GM06990 (cell line): ENCODE results near the gene IKBKE.

ENCODE experiments used
- DNase-seq: peaks from one replicate; pipeline ENCODE4 v3.0.0-alpha.2; 2011; ENCODE audit not compliant: insufficient read length; ENCODE audit errors: extremely low read depth
- H3K27me3 ChIP-seq: replicated peaks from 2 replicates; pipeline ENCODE4 v1.6.0; 2011; ENCODE audit warnings: low read length; ENCODE audit not compliant: control insufficient read depth, insufficient read depth
- H3K36me3 ChIP-seq: 2 replicates; pipeline ENCODE4 v1.5.1; 2011; ENCODE audit warnings: low read length; ENCODE audit not compliant: control insufficient read depth, insufficient read depth
- H3K4me3 ChIP-seq: replicated peaks from 2 replicates; pipeline ENCODE4 v1.5.1; 2011; ENCODE audit warnings: low read depth, mild to moderate bottlenecking, control low read depth, low read length
- TF ChIP-seq, protein P1 (sequence below): IDR thresholded peaks from 2 replicates; pipeline ENCODE4 v1.5.1; 2011; ENCODE audit warnings: low read length, control low read depth, mild to moderate bottlenecking, inconsistent platforms; ENCODE audit not compliant: insufficient read depth, poor library complexity, severe bottlenecking

Gene IKBKE

GRCh38 chr1:206476058-206476457 is 5.8 kb downstream of the IKBKE start:
- no peaks in the 10 kb centered on the region for H3K27me3 ChIP-seq
- H3K4me3 ChIP-seq, result no peak overlapping the region
- TF ChIP-seq, protein P1, sequence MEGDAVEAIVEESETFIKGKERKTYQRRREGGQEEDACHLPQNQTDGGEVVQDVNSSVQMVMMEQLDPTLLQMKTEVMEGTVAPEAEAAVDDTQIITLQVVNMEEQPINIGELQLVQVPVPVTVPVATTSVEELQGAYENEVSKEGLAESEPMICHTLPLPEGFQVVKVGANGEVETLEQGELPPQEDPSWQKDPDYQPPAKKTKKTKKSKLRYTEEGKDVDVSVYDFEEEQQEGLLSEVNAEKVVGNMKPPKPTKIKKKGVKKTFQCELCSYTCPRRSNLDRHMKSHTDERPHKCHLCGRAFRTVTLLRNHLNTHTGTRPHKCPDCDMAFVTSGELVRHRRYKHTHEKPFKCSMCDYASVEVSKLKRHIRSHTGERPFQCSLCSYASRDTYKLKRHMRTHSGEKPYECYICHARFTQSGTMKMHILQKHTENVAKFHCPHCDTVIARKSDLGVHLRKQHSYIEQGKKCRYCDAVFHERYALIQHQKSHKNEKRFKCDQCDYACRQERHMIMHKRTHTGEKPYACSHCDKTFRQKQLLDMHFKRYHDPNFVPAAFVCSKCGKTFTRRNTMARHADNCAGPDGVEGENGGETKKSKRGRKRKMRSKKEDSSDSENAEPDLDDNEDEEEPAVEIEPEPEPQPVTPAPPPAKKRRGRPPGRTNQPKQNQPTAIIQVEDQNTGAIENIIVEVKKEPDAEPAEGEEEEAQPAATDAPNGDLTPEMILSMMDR, result no peak
- peaks cover 58% of the 10 kb centered on the region for H3K36me3 ChIP-seq
- DNase-seq, result no peak

DNA sequence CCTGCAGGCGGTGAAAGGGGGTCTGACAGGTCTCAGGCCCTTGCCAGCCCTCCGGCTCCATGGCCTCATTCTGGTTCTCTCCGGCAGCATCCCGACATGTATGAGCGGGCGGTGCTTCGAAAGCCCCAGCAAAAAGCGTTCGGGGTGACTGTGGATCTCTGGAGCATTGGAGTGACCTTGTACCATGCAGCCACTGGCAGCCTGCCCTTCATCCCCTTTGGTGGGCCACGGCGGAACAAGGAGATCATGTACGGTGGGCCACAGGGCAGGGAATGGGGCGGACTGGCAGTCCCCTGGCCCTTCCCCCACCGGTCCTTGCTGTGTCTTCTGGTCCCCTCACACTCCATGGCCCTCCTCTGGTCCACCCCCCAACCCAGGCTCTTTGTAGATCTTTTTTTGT is 6.3 kb downstream of the IKBKE start:
- no peak overlapping the region for H3K4me3 ChIP-seq
- H3K36me3 ChIP-seq, result peaks cover 62% of the 10 kb centered on the region
- no peak for DNase-seq

GRCh38 chr1:206477110-206477509 is 6.8 kb downstream of the IKBKE start:
- DNase-seq, result no peak
- TF ChIP-seq, protein P1, result no peak
- Histone ChIP-seq H3K27me3 (no peaks in the 10 kb centered on the region), H3K4me3 (no peak overlapping the region), H3K36me3 (peaks cover 63% of the 10 kb centered on the region)

More for the DNA sequence above, 6.3 kb downstream of the IKBKE start:
- TF ChIP-seq, protein P1, result no peak
- H3K27me3 ChIP-seq, result no peaks in the 10 kb centered on the region

DNA sequence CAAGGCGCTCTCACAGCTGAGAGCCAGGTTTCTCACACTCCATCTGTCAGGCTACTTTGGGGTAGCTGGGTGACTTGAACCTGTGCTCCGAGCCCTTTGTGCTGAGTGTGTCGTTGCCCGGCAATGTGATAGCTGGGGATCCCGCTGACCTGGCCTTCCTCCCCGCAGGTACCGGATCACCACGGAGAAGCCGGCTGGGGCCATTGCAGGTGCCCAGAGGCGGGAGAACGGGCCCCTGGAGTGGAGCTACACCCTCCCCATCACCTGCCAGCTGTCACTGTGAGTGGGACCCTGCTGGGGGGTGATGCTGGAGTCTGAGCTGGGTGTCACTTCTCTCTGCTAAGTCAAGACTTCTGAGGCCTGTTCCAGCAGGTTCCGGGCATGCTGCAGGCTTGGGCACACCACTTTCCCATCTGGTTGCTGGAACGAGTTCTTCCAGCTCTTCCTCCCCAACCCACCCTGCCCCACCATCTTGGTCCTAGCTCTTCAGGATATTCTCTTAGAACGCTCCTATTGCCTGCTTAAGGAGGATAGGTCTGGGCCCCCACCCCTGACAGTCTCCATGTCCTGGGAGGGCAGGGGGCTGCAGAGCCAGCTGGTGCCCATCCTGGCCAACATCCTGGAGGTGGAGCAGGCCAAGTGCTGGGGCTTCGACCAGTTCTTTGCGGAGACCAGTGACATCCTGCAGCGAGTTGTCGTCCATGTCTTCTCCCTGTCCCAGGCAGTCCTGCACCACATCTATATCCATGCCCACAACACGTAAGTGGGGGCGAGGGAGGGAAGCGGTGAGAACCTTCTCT is 7.5 kb downstream of the IKBKE start:
- TF ChIP-seq, protein P1, result no peak
- Histone ChIP-seq H3K4me3 (no peak overlapping the region), H3K36me3 (peaks cover 69% of the 10 kb centered on the region), H3K27me3 (no peaks in the 10 kb centered on the region)
- no peak for DNase-seq

DNA sequence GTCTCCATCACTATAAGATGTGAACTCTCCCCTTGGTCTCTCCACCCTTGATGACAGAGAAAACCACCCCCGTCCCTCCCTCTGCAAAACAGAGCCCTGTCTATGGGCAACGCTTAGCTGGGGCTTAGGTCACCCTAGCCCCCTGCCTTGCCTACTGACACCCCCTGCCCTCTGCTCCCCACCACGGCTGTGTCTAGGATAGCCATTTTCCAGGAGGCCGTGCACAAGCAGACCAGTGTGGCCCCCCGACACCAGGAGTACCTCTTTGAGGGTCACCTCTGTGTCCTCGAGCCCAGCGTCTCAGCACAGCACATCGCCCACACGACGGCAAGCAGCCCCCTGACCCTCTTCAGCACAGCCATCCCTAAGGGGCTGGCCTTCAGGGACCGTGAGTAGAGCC is 8.5 kb downstream of the IKBKE start:
- Histone ChIP-seq H3K36me3 (peaks cover 65% of the 10 kb centered on the region), H3K4me3 (no peak overlapping the region), H3K27me3 (no peaks in the 10 kb centered on the region)
- TF ChIP-seq, protein P1, result no peak
- no peak for DNase-seq
